ENCODE data around the gene NINJ2. TPM values are rescaled to one million over a fixed set of nuclear protein-coding genes. Genes with fewer than 3 reads are reported as not detected.

The NINJ2 gene
- total RNA-seq, 4 donors from 2014 or later: 2.2 to 14.9 (median 4.5) TPM

GRCh38 chr12:591167-592023, 71.8 kb downstream of the NINJ2 start:
- intact Hi-C loops (cut with DNase I): no loop called here
- 58 to 59% methylated on average over 8 to 10 of the region's 16 CpGs for WGBS, 2 donors
- Histone ChIP-seq H3K4me1 (peaks cover 0 to 25% (median 0%) of the 10 kb centered on the region in 3 donors), H3K27me3 (no peaks in the 10 kb centered on the region), H3K36me3 (no peaks in the 10 kb centered on the region), H3K4me3 (no peak overlapping the region), H3K27ac (no peak overlapping the region), H3K9me3 (no peaks in the 10 kb centered on the region)
- peak in 2 of 6 experiments; percentile 14 to 30 for TF ChIP-seq CTCF (IDR thresholded peaks at IDR 0.05)
- no peak for TF ChIP-seq POLR2A (IDR thresholded peaks at IDR 0.05)
- no peak for DNase-seq

- 64 to 78% methylated on average over 10 to 11 of the region's 14 CpGs for WGBS, 2 donors
- Histone ChIP-seq H3K36me3 (no peaks in the 10 kb centered on the region), H3K27ac (no peak overlapping the region), H3K27me3 (no peaks in the 10 kb centered on the region), H3K4me1 (peaks cover 0 to 25% (median 0%) of the 10 kb centered on the region in 3 donors), H3K9me3 (no peaks in the 10 kb centered on the region), H3K4me3 (no peak overlapping the region)
- TF ChIP-seq CTCF (IDR thresholded peaks at IDR 0.05): no peak
- no peak for TF ChIP-seq POLR2A (IDR thresholded peaks at IDR 0.05)
- DNase-seq: no peak
- intact Hi-C loops (cut with DNase I): no loop called here
These were observed 73.0 kb downstream of the NINJ2 start for GRCh38 chr12:590206-590750.

GRCh38 chr12:588646-589045, 74.6 kb downstream of the NINJ2 start:
- no peak overlapping the region for H3K27ac ChIP-seq
- WGBS, 2 donors: 93 to 95% methylated on average over 4 of the region's 4 CpGs
- intact Hi-C loops (cut with DNase I): no loop called here
- peaks cover 0 to 25% (median 0%) of the 10 kb centered on the region in 3 donors for H3K4me1 ChIP-seq
- no peak for TF ChIP-seq POLR2A (IDR thresholded peaks at IDR 0.05)
- TF ChIP-seq CTCF (IDR thresholded peaks at IDR 0.05): no peak
- H3K4me3 ChIP-seq: no peak overlapping the region
- no peaks in the 10 kb centered on the region for H3K36me3 ChIP-seq
- H3K9me3 ChIP-seq: no peaks in the 10 kb centered on the region
- DNase-seq: no peak
- no peaks in the 10 kb centered on the region for H3K27me3 ChIP-seq

- no peak for DNase-seq
- H3K27ac ChIP-seq: no peak overlapping the region
- no peaks in the 10 kb centered on the region for H3K27me3 ChIP-seq
- intact Hi-C loops (cut with DNase I): no loop called here
- H3K4me3 ChIP-seq: no peak overlapping the region
- H3K36me3 ChIP-seq: no peaks in the 10 kb centered on the region
- H3K4me1 ChIP-seq: peaks cover 0 to 25% (median 0%) of the 10 kb centered on the region in 3 donors
- 76 to 92% methylated on average over 10 of the region's 10 CpGs for WGBS, 2 donors
- H3K9me3 ChIP-seq: no peaks in the 10 kb centered on the region
- TF ChIP-seq CTCF (IDR thresholded peaks at IDR 0.05) (no peak), POLR2A (IDR thresholded peaks at IDR 0.05) (no peak)
These were observed 75.3 kb downstream of the NINJ2 start for GRCh38 chr12:588024-588322.

Measured in esophagus squamous epithelium (tissue), 5 donors.